GM18867 (cell line): ENCODE results near the gene OBP2A.
"Not testable (repeated sequence)": the region's sequence is repeated elsewhere in the genome, so short reads cannot be mapped to it uniquely, and the experiment has no call there.

Experiments used
- ATAC-seq: cut with Tn5 transposase; IDR thresholded peaks from one replicate; pipeline ENCODE4 v1.9.1; 2021; ENCODE audit warnings: mild to moderate bottlenecking, moderate library complexity; ENCODE audit not compliant: unreplicated experiment

Gene OBP2A

DNA sequence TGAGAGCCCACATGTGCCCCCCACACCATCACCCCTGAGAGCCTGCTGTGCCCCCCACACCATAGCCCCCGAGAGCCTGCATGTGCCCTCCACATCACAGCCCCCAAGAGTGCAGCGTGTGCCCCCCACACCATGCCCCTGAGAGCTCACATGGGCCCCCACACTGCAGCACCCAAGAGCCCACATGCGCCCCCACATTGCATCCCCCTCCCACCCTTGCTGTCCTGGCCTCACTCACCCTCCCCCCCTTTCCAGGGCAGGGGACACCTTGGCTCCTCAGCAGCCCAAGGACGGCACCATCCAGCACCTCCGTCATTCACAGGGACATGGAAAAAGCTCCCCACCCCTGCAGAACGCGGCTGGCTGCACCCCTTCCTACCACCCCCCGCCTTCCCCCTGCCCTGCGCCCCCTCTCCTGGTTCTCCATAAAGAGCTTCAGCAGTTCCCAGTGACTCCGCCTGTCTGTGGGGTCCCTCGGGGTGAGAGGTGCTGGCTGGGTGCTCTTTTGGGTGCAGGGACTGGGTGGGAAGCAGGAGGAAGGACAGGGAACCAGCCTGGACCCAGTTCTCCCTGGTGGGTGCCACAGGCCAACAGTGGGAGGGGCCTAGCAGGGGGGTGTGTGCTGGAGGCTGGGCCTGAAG lies 19.7 kb upstream of the OBP2A start:
- no peak for ATAC-seq

DNA sequence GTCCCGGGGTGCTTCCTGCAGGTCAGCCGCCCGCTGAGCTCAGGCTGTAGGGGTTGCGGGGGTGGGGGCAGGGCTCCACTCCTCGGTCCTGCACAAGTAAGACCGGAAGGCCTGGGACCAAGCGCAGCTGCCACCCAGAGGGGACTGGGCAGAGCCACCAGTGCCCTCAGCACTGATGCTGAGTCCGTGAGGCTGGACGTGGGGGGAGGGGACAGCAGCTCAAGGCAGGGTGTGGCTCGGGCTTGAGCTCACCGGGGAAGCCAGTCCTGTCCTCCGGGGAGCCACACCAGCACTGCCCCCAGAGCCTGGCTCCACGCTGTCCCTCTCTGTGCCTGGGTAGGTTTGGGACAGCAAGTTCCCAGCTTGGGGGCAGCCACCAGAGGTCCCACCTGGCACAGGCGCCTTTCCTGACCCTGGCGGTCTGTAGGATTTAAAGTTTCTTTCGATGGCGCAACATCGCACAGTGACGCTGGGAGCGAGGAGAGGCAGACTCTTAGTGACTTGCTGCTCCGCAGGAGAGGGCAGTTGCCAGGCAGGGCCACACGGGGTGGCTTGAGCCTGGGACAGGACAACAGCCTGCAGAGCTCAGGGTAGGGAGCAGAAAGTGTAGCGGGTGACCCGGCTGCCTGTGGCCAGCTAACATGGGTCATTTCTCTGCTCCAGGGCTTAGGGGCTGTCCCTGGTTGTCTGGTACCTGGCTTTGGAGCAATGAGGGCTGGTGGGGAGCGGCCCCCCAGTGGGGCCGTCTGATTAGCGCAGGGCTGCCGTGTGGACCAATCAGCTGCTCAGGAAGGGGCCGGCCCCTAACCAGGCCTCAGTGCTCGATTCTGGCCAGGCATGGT lies 19.0 kb upstream of the OBP2A start:
- no peak for ATAC-seq

DNA sequence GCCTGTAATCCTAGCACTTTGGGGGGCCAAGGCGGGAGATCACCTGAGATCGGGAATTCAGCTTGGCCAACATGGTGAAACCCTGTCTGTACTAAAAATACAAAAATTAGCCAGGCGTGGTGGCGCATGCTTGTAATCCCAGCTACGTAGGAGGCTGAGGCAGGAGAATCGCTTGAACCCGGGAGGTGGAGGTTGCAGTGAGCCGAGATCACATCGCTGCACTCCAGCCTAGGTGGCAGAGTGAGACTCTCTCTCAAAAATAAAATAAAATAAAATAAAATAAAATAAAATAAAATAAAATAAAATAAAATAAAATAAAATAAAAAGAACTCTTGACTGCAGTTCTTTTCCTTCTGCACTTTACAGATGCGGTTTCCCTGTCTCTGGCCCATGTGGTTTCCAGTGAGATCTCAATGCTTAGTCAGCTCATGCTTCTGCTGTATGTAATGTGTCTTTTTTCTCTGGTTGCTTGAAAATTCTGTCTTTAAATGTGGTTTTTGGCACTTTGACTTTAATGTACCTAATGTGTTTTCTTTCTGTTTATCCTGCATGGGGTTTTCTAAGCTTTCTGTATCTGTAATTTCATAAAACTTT lies 17.0 kb upstream of the OBP2A start:
- not testable (repeated sequence) for ATAC-seq

DNA sequence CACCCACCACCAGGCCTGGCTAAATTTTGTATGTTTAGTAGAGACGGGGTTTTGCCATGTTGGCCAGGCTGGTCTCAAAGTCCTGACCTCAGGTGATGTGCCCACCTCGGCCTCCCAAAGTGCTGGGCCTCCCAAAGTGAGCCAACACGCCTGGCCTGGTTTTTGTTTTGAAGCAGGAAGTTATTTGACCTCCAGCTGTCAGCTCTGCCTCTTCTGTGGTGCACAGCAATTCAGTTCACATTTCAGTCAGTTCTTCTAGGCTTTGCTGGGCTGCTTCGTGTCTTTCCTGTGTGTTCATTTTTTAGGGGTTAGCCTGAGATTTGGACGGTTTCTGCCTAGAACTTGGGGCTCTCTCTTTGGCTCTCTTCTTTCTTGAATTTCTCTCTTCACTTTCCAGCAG lies 15.8 kb upstream of the OBP2A start:
- no peak for ATAC-seq

DNA sequence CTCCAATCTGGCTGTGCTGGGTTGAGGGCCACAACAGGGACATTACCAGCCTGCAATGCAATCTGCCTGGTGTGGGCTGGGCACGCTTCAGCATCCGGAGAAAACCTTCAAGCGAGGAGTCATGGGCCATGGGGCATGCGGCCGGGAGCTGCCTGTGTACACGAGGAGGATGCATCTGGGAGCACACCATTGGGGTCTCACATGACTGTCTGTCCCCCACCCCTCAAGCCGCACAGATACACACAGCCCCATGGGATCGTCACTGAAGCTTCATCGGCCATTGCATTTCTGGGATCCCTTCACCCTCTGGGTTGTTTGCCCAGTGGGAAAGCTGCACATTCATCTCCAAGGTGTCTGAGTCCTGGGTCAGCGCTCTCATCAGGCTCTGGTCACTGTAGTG lies 14.8 kb upstream of the OBP2A start:
- no peak for ATAC-seq

DNA sequence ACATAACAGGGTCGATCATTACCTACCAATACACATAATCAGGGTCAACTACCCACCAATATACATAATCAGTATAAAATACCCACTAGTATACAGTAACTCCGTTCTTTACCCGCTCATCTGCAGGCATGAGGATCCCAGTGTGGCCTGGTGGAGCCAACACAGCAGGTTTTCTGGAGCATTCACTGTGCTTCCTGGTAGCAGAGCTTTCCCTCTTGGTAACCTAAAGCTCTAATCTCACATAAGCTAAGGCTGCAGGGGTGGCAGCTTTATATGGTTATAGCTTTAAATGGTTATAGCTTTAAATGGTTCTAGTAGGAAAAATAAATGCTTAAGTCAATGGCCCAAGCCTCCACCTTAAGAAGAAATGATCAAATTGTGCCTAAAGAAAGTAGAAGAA lies 12.8 kb upstream of the OBP2A start:
- no peak for ATAC-seq

DNA sequence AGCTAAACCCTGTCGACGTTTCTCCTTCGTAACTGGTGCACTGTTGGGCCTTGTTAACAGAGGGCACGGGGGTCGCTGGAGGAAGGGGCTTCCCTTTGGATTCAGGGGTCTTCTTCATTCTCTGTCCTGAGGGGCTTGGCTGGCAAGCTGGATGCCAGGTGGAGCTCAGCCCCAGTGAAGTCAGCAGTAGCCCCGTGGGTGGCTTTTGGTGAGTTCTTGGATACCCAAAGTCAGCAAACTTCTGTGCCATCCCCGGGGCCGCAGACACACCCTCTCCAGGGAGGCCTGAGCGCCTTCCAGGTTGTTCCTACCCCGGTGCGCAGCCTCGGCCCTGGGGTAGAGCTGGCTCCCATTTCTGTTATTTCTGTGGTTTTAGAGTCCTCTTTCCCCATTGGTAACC lies 12.3 kb upstream of the OBP2A start:
- ATAC-seq: no peak

DNA sequence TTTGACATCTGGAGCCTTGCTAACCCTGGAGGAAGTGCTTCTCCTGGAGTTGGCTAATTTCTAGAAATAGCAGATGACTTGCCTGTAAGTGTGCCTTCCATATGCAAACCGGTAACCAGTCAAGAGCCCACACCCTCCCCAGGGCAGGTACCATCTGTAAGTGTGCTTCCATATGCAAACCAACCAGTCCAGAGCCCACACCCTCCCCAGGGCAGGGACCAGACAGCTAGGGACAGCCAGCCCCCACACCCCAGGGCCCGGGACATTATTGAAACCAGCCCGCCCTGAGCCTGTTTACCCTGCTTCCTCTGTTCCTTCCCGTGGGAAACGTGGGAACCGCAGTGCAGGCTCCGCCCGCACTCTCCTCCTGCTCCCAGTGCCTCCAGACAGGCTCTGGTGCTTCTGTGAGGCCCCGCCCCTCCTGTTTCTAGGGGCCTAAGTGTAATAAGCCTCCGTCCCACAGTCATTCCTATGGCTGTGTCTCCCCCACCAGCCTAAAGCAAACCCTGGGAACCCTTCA lies 11.7 kb upstream of the OBP2A start:
- ATAC-seq: not testable (repeated sequence)

DNA sequence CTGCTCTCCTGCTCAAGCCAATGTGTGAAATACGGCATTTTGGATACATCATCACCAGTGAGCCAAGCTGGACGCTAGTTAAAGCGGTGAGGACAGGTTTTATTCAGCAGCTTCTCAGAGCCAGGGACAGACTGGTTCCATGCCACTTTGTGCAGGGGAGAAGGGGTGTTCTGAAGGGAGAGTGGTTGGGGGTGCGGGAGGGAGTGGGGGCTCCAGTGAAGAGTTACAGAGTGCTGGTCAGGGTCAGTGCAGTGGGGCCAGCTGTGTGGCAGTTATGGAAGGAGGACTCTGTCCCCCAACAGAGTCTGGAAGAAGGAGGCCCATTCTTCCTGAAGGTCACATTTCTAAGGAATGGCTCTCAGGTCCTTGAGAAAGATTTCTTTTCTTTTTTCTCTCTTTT lies 11.1 kb upstream of the OBP2A start:
- not testable (repeated sequence) for ATAC-seq

DNA sequence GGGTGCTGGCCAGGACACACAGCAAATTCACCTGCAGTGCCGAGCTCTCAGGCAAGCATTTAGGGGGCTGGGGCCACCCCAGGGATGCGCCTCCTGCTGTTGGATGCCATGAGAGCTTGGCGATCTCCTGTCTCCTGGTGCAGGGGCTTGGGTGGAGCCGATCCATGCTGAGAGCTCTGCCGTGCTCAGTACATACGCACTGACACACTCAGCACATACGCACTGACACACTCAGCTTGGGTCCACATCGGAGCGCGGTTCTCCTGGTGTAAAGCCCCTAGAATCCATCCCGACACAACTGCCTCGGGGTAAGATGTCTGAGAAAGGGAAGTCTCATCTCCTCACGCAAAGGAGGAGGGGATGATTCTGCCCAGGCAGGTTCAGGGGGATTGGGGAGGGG lies 10.3 kb upstream of the OBP2A start:
- ATAC-seq: not testable (repeated sequence)

DNA sequence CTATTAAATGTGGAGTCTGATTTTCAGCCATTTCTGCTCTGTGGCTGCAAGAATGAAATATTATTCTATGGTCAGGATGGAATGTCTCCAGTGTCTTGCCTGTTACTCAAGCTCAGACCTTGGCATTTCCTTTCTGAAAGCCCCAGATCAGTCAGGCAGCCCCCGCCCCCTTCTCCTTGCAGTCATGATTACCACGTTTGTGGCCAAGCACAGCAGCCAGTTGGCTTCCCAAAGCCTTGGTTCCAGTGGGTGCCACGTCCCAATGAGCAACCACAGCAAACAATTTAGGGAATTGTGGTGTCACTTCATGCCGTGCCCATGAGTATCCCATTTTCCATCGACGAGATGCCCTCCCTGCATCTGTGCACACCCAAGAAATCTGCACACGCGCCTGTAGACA lies 9.7 kb upstream of the OBP2A start:
- no peak for ATAC-seq

DNA sequence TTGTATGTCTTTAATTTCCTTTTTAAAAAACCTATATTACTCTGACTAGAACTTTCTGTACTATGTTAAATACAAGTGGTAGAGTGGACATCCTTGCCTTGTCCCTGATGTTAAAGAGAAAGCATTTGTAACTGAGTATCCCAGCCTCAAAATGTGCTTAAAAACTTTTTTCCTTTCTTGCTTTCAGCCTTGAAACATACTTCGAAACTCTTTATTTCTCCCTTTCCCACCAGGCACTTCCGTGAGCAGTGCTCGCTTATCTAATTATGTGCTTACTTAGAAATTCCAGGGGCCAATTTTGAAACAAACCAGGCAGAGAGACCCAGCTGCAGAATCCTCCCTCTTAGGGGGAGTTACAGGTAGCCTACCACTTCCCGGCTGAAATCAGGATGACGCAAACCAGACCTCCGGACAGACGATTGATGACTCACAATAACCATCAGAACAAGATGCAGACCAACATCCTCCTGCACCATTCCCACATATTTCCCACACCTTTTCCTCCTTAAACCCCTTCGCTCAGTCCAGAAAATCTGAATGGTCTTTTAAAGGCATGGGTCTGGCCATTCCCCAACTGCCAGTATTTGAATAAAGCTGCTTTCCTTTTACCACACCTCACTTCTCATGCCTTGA lies 2.5 kb upstream of the OBP2A start:
- not testable (repeated sequence) for ATAC-seq

DNA sequence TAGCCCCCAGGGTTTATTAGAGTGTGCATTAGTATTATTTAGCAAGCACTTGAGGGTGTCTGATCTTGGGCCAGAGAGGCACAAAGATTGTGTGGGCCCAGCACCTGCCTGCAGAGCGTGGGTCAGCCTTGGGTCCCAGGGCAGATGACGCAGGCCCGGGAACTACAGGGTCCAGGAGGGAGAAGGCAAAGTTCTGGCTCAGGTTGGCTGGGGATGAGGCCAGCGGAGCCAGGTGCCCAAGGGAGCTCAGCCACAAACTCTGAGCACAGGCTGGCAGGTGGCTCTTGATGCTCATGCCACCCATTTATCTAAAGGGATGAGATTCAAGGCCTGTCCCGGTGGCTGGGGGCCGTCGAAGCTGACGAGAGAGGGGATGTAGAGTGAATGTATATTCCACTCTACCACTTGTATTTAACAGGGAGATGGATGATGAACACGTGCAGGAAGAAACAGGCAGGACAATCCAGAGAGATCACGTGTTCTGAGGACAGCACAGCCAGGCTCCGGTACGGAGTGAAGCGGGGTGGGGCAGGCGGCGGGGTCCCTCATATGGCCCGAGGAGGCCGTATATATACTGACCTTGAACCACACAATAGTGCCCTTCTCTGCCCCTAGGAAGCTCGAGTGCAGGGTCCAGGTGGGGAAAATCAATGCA lies 818 bp upstream of the OBP2A start:
- ATAC-seq: no peak

DNA sequence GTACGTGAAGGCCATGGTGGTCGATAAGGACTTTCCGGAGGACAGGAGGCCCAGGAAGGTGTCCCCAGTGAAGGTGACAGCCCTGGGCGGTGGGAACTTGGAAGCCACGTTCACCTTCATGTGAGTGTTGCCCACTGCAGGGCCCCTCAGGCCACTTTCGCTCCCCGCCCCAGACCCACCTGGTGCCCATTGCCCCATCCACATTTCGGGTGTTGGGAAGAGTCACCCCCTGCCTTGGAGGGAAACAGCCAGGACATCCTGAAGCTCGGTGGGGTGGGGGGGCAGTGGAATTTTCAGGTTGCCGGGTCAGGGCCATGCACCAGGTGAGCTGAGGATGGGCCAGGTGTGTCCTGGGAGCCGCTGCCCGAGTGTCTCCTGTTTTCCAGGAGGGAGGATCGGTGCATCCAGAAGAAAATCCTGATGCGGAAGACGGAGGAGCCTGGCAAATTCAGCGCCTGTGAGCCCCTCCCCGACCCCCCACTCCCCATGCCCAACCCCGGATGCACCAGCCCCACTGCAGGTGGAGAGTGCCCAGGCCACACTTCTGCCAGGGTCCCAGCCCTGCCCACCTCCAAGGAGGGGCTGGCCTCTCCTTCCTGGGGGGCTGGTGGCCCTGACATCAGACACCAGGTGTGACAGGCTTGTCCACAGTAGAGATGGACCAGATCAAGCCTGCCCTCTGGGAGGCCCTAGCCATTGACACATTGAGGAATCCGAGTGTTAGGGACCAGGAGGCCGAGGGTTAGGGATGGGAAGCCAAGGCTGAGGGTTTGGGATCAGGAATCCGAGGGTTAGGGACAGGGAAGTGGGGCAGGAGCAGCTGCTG lies 1.1 kb downstream of the OBP2A start:
- ATAC-seq: not testable (repeated sequence)

DNA sequence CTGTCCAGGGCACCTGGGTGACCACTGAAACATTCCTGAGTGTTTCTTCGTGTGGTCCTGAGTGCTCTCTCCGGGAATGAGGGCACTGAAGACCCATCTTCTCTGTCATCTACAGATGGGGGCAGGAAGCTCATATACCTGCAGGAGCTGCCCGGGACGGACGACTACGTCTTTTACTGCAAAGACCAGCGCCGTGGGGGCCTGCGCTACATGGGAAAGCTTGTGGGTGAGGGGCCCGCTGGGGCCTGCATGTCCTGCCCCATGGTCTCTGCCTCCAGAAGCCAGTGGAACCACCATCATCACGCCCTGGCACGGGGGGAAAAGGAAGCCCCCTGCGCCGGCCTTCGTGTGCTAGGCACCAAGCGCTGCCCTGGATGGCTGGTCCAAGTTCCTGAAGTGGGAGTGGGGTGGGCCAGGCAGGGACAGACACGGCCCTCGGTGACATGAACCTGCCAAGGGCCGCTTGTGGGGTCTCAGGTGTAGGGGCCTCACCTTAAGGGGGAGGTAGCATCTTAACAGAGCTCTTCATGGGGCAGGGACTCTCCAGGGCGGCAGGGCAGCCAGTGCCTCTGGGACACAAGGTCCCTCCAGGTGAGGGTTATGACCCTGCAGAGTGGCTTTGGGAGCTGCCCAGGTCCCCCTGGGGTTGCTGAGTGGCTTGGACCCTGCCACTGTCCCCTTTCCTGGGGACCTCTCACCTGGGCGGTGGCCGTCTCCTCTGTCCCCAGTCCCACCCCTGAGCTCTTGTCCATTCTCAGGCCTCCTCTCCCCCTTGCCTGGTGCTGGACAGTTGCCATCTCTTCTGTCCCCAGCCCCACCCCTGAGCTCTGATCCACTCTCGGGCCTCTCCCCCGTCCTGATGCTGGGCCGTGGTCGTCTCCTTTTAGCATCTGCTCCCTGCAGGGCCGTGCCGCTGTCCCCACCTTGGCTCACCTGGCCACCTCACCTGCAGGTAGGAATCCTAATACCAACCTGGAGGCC lies 2.1 kb downstream of the OBP2A start:
- ATAC-seq: no peak

DNA sequence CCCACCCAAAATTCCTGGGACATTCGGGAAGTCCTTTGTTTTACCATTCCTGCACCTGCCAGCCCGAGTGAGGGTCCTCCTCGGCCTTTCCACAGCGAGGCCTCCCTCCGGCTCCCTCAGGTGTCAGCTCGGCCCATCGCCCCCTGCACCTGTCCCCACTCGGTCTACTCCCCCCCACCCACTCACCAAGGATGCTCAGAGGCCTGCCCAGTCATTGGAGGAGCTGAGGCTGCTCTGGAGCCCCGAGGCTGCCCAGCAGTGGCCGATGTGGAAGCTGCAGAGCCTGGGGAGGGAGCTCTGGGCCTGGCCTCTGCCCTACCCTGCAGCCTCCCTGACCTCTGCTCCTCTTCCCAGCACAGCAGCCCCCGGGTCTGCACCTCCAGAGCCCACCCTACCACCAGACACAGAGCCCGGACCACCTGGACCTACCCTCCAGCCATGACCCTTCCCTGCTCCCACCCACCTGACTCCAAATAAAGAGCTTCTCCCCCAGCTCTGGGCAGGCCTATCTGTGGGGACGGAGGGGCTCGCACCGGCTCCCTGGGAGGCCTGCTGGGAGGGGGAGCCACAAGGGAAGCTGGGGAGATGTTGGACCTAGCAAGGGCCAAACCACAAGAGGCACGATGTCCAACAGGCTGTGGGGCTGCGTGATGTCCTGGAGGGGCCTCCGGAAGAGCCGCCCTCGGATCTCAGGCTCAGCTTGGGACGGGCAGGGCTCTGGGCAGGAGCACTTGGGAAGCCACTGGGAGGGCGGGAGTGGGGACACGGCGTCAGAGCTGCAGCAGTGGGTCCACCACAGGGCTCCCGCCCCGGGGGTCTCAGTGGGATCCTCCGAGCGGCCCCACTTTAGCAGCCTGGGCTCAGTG lies 3.8 kb downstream of the OBP2A start:
- not testable (repeated sequence) for ATAC-seq

DNA sequence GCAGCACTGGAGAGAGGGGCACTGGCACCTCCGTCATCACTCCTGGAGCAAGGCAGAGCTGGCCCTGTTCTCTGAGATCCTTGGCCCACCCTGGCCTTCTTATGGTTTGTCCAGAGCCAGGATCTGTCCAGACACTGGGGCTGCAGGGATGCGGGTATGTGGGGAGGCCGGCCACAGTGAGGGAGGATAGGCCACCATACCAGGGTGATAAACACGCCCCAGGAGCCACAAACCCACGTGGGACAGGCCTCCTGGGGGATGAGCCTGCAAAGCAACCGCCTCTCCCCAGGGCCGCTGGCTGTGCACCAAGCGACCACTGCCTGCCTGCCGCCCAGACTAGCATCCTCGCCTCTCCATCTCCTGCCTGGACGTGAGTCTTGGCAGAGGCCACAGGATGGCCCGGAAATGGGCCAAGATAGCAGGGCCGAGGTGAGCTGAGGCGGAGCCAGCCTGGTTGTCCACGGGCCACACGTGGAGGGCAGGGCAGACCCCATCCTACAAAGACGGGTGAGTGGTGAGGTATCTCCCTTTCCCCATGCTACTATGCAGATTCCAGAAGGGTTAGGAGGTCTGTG lies 4.5 kb downstream of the OBP2A start:
- no peak for ATAC-seq

DNA sequence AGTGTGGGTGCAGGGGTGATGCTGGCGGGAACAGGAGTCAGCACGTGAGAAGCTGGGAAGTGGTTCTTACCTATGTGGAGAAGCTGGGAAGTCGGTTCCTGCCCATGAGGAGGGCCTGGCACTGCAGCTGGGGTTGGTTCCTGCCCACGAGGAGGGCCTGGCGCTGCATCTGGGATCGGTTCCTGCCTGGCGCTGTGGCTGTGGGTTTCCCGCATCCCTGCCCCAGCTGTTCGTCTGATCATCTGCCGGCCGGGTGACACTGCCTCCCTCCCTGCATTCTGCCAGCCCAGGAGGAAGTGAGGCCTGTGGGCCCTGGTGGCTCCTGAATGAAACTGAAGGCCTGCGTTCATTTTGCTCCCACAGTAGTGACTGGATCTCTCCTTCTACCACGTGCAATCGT lies 5.1 kb downstream of the OBP2A start:
- no peak for ATAC-seq
